Upper lobe of left lung (tissue), 6 donors: ENCODE data around the gene SPATA6. TPM values are rescaled to one million over a fixed set of nuclear protein-coding genes. Genes with fewer than 3 reads are reported as not detected.
"Not testable (repeated sequence)": the region's sequence is repeated elsewhere in the genome, so short reads cannot be mapped to it uniquely, and the experiment has no call there.

Source experiments
- ATAC-seq, 2 donors: fragments of 200-7000 bp; cut with Tn5 transposase; one replicate each; pipeline ENCODE4 v1.9.1; 2022; ENCODE audit warnings: mild to moderate bottlenecking in 2 of 2, moderate library complexity in 2 of 2; ENCODE audit not compliant: low FRiP score in 2 of 2
- DNase-seq, 2 donors: peaks; one replicate each; pipeline ENCODE4 v3.0.0-alpha.2; 2019 to 2020
- H3K27ac ChIP-seq, 4 donors: fragments of 200-600 bp; sonication (generic); one replicate each; pipeline ENCODE4 v1.5.1; 2016 to 2019
- H3K27me3 ChIP-seq, 4 donors: fragments of 200-600 bp; sonication (generic); one replicate each; pipeline ENCODE4 v1.5.1; 2017 to 2019
- H3K36me3 ChIP-seq, 4 donors: fragments of 200-600 bp; sonication (generic); one replicate each; pipeline ENCODE4 v1.5.1; 2016 to 2019
- H3K4me1 ChIP-seq, 4 donors: fragments of 200-600 bp; sonication (generic); one replicate each; pipeline ENCODE4 v1.5.1; 2018 to 2019
- H3K4me3 ChIP-seq, 4 donors: fragments of 200-600 bp; sonication (generic); one replicate each; pipeline ENCODE4 v1.5.1; 2017 to 2019; ENCODE audit warnings: mild to moderate bottlenecking in 2 of 4, moderate library complexity in 1 of 4
- H3K9me3 ChIP-seq, 4 donors: fragments of 200-600 bp; sonication (generic); one replicate each; pipeline ENCODE4 v1.5.1; 2018 to 2019
- EP300 ChIP-seq, 4 donors: sonication (generic); formaldehyde crosslinking; IDR thresholded peaks; one replicate each; pipeline ENCODE4 v1.5.1; 2017; ENCODE audit warnings: antibody characterized with exemption in 4 of 4, control low read depth in 2 of 4
- POLR2A ChIP-seq, 4 donors: fragments of 450-650 bp; IDR thresholded peaks; one replicate each; pipeline ENCODE4 v1.5.1; 2016 to 2017; ENCODE audit warnings: antibody characterized with exemption in 4 of 4, mild to moderate bottlenecking in 2 of 4
- POLR2AphosphoS5 ChIP-seq, 2 donors: sonication (generic); formaldehyde crosslinking; IDR thresholded peaks; one replicate each; pipeline ENCODE4 v1.5.1; 2017; ENCODE audit warnings: antibody characterized with exemption in 2 of 2
- WGBS, 2 donors: methylation state at CpG; one replicate each; pipeline ENCODE4 v1.1.5; 2017 to 2018; 5-methylcytosine and 5-hydroxymethylcytosine counted together
- total RNA-seq, 6 donors: library from RNA; depleted of rRNA in 4 of 6; stranded (reverse); fragments of >200 nt in 4 of 6; gene quantifications; one replicate each; pipeline versions ENCODE4 v1.1.0 to v1.2.1, GENCODE V29; 2016 to 2021
- TF ChIP-seq, protein P1 (sequence below), 6 experiments: fragments of 450-650 bp in 4 of 6; fragments of 200-600 bp in 2 of 6; sonication (generic) in 2 of 6; IDR thresholded peaks; one replicate each; pipeline ENCODE4 v1.5.1; 2016 to 2019; ENCODE audit warnings: antibody characterized with exemption in 6 of 6
- donor health status: DM: no; HTN: no; CAD: no; lungs with moderate emphysema.
- donor health status: DM: no; HTN: yes; CAD: no; lungs with severe emphysema.

SPATA6 gene
- total RNA-seq, 6 donors from 2014 or later: 9.4 to 31.6 (median 21.0) TPM

DNA sequence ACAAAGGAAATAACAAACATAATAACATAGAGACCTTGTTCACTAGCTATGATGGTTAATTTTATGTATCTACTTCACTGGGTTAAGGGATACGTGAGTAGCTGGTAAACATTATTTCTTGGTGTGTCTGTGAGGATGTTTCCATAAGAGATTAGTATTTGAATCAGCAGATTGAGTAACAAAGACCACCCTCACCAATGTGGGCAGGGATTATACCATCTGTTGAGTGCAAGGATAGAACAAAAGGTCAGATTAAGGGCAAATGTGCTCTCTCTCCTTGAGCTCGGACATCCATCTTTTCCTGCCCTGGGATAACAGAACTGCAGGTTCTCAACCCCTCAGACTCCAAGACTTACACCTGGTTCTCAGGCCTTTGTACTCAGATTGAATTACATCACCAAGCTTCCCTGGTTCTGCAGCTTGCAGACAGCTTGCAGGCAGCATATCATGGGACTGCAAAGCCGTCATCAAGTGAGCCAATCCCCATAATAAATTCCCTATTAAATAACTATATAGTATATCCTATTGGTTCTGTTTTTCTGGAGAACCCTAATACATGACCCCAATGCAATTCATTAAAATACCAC, 9.2 kb downstream of the SPATA6 start:
- 82 to 93% methylated on average over 3 of the region's 3 CpGs for WGBS, 2 donors
- ATAC-seq: no peak

GRCh38 chr1:48450505-48450904, 21.5 kb downstream of the SPATA6 start:
- DNase-seq (no peak), ATAC-seq (no peak)
- 94 to 96% methylated on average over 1 of the region's 1 CpG for WGBS, 2 donors
- Histone ChIP-seq H3K9me3 (no peaks in the 10 kb centered on the region), H3K27me3 (no peaks in the 10 kb centered on the region), H3K4me3 (no peak overlapping the region), H3K4me1 (no peaks in the 10 kb centered on the region), H3K27ac (no peak overlapping the region), H3K36me3 (peaks cover 0 to 3% (median 1%) of the 10 kb centered on the region in 4 donors)
- TF ChIP-seq EP300 (IDR thresholded peaks at IDR 0.05): no peak

More for the DNA sequence above, 9.2 kb downstream of the SPATA6 start:
- H3K36me3 ChIP-seq: no peaks in the 10 kb centered on the region
- no peak overlapping the region for H3K27ac ChIP-seq
- H3K9me3 ChIP-seq: no peaks in the 10 kb centered on the region
- H3K27me3 ChIP-seq: no peaks in the 10 kb centered on the region
- peaks cover 0 to 7% (median 4%) of the 10 kb centered on the region in 4 donors for H3K4me1 ChIP-seq
- DNase-seq: no peak
- no peak overlapping the region for H3K4me3 ChIP-seq
- TF ChIP-seq POLR2AphosphoS5 (IDR thresholded peaks at IDR 0.05): no peak

DNA sequence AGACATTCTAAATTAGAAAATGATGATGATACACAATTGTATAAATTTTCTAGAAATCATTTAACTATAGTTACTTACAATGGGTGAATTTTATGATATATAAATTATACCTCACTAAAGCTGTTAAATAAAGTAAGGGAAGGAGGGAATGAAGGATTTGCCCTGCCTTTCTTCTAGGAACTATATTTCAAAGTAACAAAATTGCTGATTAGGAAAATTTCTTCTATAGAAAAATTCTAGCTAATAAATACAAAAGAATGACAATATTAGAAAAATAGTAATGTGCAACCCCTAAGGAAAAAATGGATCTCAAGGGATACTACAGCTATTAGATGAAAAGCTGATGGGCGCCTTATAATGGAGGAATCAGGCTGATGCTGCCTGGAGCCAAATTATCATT, 23.1 kb downstream of the SPATA6 start:
- Histone ChIP-seq H3K27ac (no peak overlapping the region), H3K36me3 (peaks cover 0 to 3% (median 1%) of the 10 kb centered on the region in 4 donors), H3K4me1 (no peaks in the 10 kb centered on the region), H3K4me3 (no peak overlapping the region), H3K27me3 (no peaks in the 10 kb centered on the region), H3K9me3 (peaks cover 0 to 5% (median 2%) of the 10 kb centered on the region in 4 donors)
- DNase-seq: no peak
- TF ChIP-seq EP300 (IDR thresholded peaks at IDR 0.05) (no peak), POLR2A (IDR thresholded peaks at IDR 0.05) (no peak), POLR2AphosphoS5 (IDR thresholded peaks at IDR 0.05) (no peak)
- TF ChIP-seq, protein P1, sequence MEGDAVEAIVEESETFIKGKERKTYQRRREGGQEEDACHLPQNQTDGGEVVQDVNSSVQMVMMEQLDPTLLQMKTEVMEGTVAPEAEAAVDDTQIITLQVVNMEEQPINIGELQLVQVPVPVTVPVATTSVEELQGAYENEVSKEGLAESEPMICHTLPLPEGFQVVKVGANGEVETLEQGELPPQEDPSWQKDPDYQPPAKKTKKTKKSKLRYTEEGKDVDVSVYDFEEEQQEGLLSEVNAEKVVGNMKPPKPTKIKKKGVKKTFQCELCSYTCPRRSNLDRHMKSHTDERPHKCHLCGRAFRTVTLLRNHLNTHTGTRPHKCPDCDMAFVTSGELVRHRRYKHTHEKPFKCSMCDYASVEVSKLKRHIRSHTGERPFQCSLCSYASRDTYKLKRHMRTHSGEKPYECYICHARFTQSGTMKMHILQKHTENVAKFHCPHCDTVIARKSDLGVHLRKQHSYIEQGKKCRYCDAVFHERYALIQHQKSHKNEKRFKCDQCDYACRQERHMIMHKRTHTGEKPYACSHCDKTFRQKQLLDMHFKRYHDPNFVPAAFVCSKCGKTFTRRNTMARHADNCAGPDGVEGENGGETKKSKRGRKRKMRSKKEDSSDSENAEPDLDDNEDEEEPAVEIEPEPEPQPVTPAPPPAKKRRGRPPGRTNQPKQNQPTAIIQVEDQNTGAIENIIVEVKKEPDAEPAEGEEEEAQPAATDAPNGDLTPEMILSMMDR (IDR thresholded peaks at IDR 0.05): no peak
- no peak for ATAC-seq
- WGBS, 2 donors: 84 to 93% methylated on average over 1 of the region's 1 CpG

- not testable (repeated sequence) for H3K4me3 ChIP-seq, H3K4me1 ChIP-seq, H3K36me3 ChIP-seq, DNase-seq, ATAC-seq, H3K27ac ChIP-seq, H3K27me3 ChIP-seq
- H3K9me3 ChIP-seq: peaks cover 0 to 12% (median 5%) of the 10 kb centered on the region in 4 donors
- 93 to 97% methylated on average over 7 of the region's 7 CpGs for WGBS, 2 donors
These were observed 27.8 kb downstream of the SPATA6 start for GRCh38 chr1:48444186-48444585.

DNA sequence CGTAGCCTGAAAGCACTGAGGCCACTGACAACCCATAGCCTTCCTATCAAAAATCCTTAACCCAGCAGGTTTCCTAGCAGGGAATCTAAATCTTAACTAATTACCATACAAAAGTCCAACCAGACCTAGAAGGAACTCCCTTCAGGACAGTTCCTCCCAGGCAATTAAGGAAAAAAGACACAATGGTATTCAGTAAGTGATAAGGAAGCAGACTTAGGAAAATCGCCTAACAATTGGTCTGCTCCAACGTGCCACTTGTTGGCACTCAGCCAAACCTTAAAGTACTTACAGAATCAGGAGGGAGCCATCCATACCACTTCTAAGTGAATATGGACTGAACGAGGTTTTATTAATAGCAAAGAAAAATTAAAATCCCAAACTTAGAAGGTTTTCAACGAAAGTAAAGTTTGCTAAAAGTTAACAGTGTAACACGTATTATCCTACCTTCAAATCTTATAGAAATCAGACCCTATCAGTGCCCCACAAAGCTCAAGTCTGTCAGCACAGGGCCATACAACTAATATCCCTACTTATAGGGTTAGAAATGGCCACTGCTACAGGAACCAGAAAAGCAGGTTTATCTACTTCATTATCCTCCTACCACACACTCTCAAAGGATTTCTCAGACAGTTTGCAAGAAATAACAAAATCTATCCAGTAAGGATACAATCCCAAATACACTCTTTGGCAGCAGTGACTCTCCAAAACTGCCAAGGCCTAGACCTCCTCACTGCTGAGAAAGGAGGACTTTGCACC, 29.0 kb downstream of the SPATA6 start:
- Histone ChIP-seq H3K27me3 (no peaks in the 10 kb centered on the region), H3K4me1 (peaks cover 0 to 5% (median 2%) of the 10 kb centered on the region in 4 donors), H3K9me3 (peaks cover 0 to 12% (median 5%) of the 10 kb centered on the region in 4 donors), H3K27ac (no peak overlapping the region), H3K36me3 (peaks cover 0 to 3% (median 3%) of the 10 kb centered on the region in 4 donors), H3K4me3 (no peak overlapping the region)
- no peak for TF ChIP-seq POLR2A (IDR thresholded peaks at IDR 0.05)
- no peak for TF ChIP-seq POLR2AphosphoS5 (IDR thresholded peaks at IDR 0.05)
- no peak for TF ChIP-seq EP300 (IDR thresholded peaks at IDR 0.05)
- TF ChIP-seq, protein P1 (IDR thresholded peaks at IDR 0.05): no peak
- no peak for DNase-seq
- whole genome bisulfite sequencing, 2 donors: 63 to 70% methylated on average over 6 of the region's 6 CpGs
- ATAC-seq: no peak

DNA sequence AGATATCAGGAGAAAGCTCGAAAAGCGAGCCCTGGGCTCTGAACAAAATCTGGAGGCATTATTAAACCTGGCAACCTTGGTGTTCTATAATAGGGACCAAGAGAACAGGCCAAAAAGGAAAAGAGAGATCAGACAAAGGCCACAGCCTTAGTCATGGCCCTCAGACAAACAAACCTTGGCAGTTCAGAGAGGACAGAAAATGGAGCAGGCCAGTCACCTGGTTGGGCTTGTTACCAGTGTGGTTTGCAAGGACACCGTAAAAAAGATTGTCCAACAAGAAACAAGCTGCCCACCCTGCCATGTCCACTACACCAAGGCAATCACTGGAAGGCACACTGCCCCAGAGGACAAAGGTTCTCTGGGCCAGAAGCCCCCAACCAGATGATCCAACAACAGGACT, 31.2 kb downstream of the SPATA6 start:
- H3K4me3 ChIP-seq, H3K27ac ChIP-seq, DNase-seq, H3K27me3 ChIP-seq, H3K4me1 ChIP-seq, ATAC-seq, H3K36me3 ChIP-seq: not testable (repeated sequence)
- H3K9me3 ChIP-seq: peaks cover 0 to 12% (median 5%) of the 10 kb centered on the region in 4 donors
- 85 to 93% methylated on average over 3 of the region's 3 CpGs for WGBS, 2 donors
